Mammary epithelial cell (primary cell): ENCODE measurements around the gene MARCHF10.

Experiments used
- CTCF ChIP-seq, 2 donors: IDR thresholded peaks in 1 of 2; conservative IDR thresholded peaks in 1 of 2; 2 replicates each; pipeline ENCODE4 v1.5.1; 2011 to 2012; ENCODE audit warnings: inconsistent platforms in 2 of 2, low read length in 2 of 2, mild to moderate bottlenecking in 2 of 2, control low read depth in 1 of 2, low read depth in 1 of 2; ENCODE audit not compliant: insufficient read depth in 1 of 2; ENCODE audit errors: extremely low read depth in 1 of 2
- EZH2 ChIP-seq: IDR thresholded peaks from 2 replicates; pipeline ENCODE4 v1.6.1; 2012; ENCODE audit warnings: low read length, inconsistent platforms, borderline replicate concordance

- TF ChIP-seq CTCF (conservative IDR thresholded peaks at IDR 0.05 in 1 of 2, IDR thresholded peaks at IDR 0.05 in 1 of 2; ENCODE audit: extremely low read depth in 1 of 2, insufficient read depth in 1 of 2, low read depth in 1 of 2, low read length in 2 of 2) (no peak), EZH2 (no peak)
Measured at GRCh38 chr17:62696256-62696655, 111.9 kb downstream of the MARCHF10 start.
